GM12875 (cell line): ENCODE measurements around the gene INHA.

Experiments
- H3K4me3 ChIP-seq: one replicate; pipeline ENCODE4 v1.5.1; 2011; ENCODE audit warnings: low read depth, low read length, control low read depth
- CTCF ChIP-seq: IDR thresholded peaks from 2 replicates; pipeline ENCODE4 v1.5.1; 2011; ENCODE audit warnings: low read depth, mild to moderate bottlenecking, control low read depth, inconsistent platforms, low read length, moderate library complexity, borderline replicate concordance; ENCODE audit not compliant: insufficient read depth

Gene INHA

GRCh38 chr2:219553463-219553963 is 18.6 kb upstream of the INHA start:
- TF ChIP-seq CTCF = no peak
- H3K4me3 ChIP-seq = no peak overlapping the region

GRCh38 chr2:219554350-219554749 is 17.8 kb upstream of the INHA start:
- no peak overlapping the region for H3K4me3 ChIP-seq
- no peak for TF ChIP-seq CTCF

- no peak overlapping the region for H3K4me3 ChIP-seq
- no peak for TF ChIP-seq CTCF
Observed at GRCh38 chr2:219555956-219556355, 16.2 kb upstream of the INHA start.

- H3K4me3 ChIP-seq = no peak overlapping the region
- TF ChIP-seq CTCF = no peak
Observed at GRCh38 chr2:219556413-219556812, 15.7 kb upstream of the INHA start.

- no peak overlapping the region for H3K4me3 ChIP-seq
- TF ChIP-seq CTCF = no peak
Observed at GRCh38 chr2:219557320-219557719, 14.8 kb upstream of the INHA start.

GRCh38 chr2:219557791-219558785 is 14.0 kb upstream of the INHA start:
- H3K4me3 ChIP-seq = no peak overlapping the region
- TF ChIP-seq CTCF = no peak
